HEK293T (cell line): ENCODE measurements around the gene ANKRD11.

Source experiments
- CTCF ChIA-PET: fragments of 350-600 bp; formaldehyde crosslinking; extraction: SDS; loops from one replicate; lab custom pipeline; 2021; ENCODE audit warnings: antibody characterized with exemption, inconsistent platforms; lab: Yijun Ruan, JAX
- POLR2A ChIA-PET: fragments of 350-600 bp; formaldehyde crosslinking; extraction: SDS; loops from one replicate; lab custom pipeline; 2020; ENCODE audit warnings: antibody characterized with exemption, inconsistent platforms; lab: Yijun Ruan, JAX
- DNase-seq: peaks from one replicate; pipeline ENCODE4 v3.0.0; 2012; ENCODE audit warnings: mixed read lengths; ENCODE audit errors: extremely low spot score
- ARNT ChIP-seq: fragments of 450-650 bp; IDR thresholded peaks from 2 replicates; pipeline ENCODE4 v1.6.1; 2017; ENCODE audit warnings: mild to moderate bottlenecking
- BHLHE40 ChIP-seq: fragments of 450-650 bp; IDR thresholded peaks from 2 replicates; pipeline ENCODE4 v1.6.1; 2016; ENCODE audit warnings: mild to moderate bottlenecking, moderate library complexity, borderline replicate concordance
- CTBP1 ChIP-seq: fragments of 450-650 bp; IDR thresholded peaks from 2 replicates; pipeline ENCODE4 v1.6.1; 2016; ENCODE audit warnings: borderline replicate concordance
- ELF4 ChIP-seq: fragments of 450-650 bp; IDR thresholded peaks from 2 replicates; pipeline ENCODE4 v1.6.1; 2017; ENCODE audit warnings: antibody characterized with exemption
- FOXA1 ChIP-seq: fragments of 450-650 bp; IDR thresholded peaks from 2 replicates; pipeline ENCODE4 v1.6.1; 2016; ENCODE audit warnings: mild to moderate bottlenecking
- FOXK2 ChIP-seq: fragments of 450-650 bp; IDR thresholded peaks from 2 replicates; pipeline ENCODE4 v1.6.1; 2016; ENCODE audit warnings: mild to moderate bottlenecking
- FOXM1 ChIP-seq: fragments of 450-650 bp; IDR thresholded peaks from 2 replicates; pipeline ENCODE4 v1.6.1; 2017; ENCODE audit warnings: mild to moderate bottlenecking, borderline replicate concordance
- HDGF ChIP-seq: fragments of 450-650 bp; IDR thresholded peaks from 2 replicates; pipeline ENCODE4 v1.6.1; 2017; ENCODE audit warnings: antibody characterized with exemption, borderline replicate concordance
- L3MBTL2 ChIP-seq: fragments of 450-650 bp; conservative IDR thresholded peaks from 2 replicates; pipeline ENCODE4 v1.6.1; 2016; ENCODE audit warnings: mild to moderate bottlenecking
- LEF1 ChIP-seq: fragments of 450-650 bp; IDR thresholded peaks from 2 replicates; pipeline ENCODE4 v1.6.1; 2017; ENCODE audit warnings: mild to moderate bottlenecking, borderline replicate concordance
- NFRKB ChIP-seq: fragments of 450-650 bp; IDR thresholded peaks from 2 replicates; pipeline ENCODE4 v1.6.1; 2016; ENCODE audit warnings: mild to moderate bottlenecking, moderate library complexity
- SP1 ChIP-seq: fragments of 450-650 bp; IDR thresholded peaks from 2 replicates; pipeline ENCODE4 v1.6.1; 2017
- SUZ12 ChIP-seq: fragments of 450-650 bp; IDR thresholded peaks from 2 replicates; pipeline ENCODE4 v1.6.1; 2016; ENCODE audit warnings: mild to moderate bottlenecking
- TARDBP ChIP-seq: fragments of 450-650 bp; IDR thresholded peaks from 2 replicates; pipeline ENCODE4 v1.6.1; 2016
- ZNF384 ChIP-seq: fragments of 450-650 bp; IDR thresholded peaks from 2 replicates; pipeline ENCODE4 v1.6.1; 2016
- TF ChIP-seq, protein P1 (sequence below): fragments of 450-650 bp; IDR thresholded peaks from 2 replicates; pipeline ENCODE4 v1.6.1; 2016

The ANKRD11 gene

GRCh38 chr16:89534252-89534756 lies 43.9 kb upstream of the ANKRD11 start:
- no peak for DNase-seq
- POLR2A ChIA-PET, result no interaction called here
- TF ChIP-seq ZNF384, result no peak
- TF ChIP-seq NFRKB, result no peak
- no peak for TF ChIP-seq FOXK2
- TF ChIP-seq SUZ12, result no peak
- no peak for TF ChIP-seq BHLHE40
- TF ChIP-seq HDGF, result no peak
- TF ChIP-seq FOXA1, result no peak
- no peak for TF ChIP-seq ARNT
- no peak for TF ChIP-seq TARDBP
- TF ChIP-seq SP1, result no peak
- TF ChIP-seq LEF1, result no peak
- TF ChIP-seq L3MBTL2, result no peak
- TF ChIP-seq CTBP1, result no peak
- no peak for TF ChIP-seq FOXM1
- TF ChIP-seq, protein P1, sequence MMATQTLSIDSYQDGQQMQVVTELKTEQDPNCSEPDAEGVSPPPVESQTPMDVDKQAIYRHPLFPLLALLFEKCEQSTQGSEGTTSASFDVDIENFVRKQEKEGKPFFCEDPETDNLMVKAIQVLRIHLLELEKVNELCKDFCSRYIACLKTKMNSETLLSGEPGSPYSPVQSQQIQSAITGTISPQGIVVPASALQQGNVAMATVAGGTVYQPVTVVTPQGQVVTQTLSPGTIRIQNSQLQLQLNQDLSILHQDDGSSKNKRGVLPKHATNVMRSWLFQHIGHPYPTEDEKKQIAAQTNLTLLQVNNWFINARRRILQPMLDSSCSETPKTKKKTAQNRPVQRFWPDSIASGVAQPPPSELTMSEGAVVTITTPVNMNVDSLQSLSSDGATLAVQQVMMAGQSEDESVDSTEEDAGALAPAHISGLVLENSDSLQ, result no peak
- no peak for TF ChIP-seq ELF4
- CTCF ChIA-PET, result no interaction called here

DNA sequence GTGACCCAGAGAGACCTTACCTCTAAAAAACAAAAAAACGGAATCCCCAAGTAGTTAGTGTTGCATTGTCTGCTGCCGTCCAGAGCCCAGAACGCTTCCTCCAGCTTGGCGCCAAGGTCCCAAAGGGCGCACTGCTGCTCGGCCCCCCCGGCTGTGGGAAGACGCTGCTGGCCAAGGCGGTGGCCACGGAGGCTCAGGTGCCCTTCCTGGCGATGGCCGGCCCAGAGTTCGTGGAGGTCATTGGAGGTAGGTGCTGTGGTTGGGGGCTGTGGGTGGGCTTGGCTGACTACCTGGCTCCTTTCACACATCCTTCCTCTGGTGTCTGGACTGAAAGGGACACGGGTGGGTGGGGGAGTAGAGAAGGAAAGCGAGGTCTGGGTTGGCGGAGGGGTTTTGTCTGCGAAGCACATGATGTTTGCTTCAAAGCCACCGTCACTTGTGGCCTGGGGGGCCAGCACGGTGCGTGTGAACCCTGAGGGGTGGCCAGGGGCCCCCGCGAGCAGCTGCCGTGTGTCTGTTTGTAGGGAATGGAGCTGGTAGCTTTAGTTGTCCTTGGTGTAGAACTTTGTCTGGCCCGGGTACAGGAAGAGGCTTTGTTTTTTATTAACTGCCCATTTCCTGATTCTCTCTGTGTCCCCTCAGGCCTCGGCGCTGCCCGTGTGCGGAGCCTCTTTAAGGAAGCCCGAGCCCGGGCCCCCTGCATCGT lies 41.6 kb upstream of the ANKRD11 start:
- ChIA-PET CTCF (no interaction called here), POLR2A (no interaction called here)
- TF ChIP-seq CTBP1, result no peak
- no peak for TF ChIP-seq BHLHE40
- TF ChIP-seq ZNF384, result no peak
- no peak for TF ChIP-seq ARNT
- no peak for TF ChIP-seq FOXA1
- no peak for TF ChIP-seq SP1
- TF ChIP-seq NFRKB, result no peak
- no peak for TF ChIP-seq HDGF
- no peak for TF ChIP-seq SUZ12
- TF ChIP-seq FOXK2, result no peak
- no peak for TF ChIP-seq LEF1
- DNase-seq, result no peak

- TF ChIP-seq ELF4, result no peak
- no peak for TF ChIP-seq FOXM1
- TF ChIP-seq SUZ12, result no peak
- TF ChIP-seq, protein P1, result no peak
- TF ChIP-seq LEF1, result no peak
- TF ChIP-seq NFRKB, result no peak
- no peak for TF ChIP-seq CTBP1
- no peak for TF ChIP-seq HDGF
- TF ChIP-seq FOXA1, result no peak
- no peak for TF ChIP-seq BHLHE40
- no peak for TF ChIP-seq FOXK2
- TF ChIP-seq ARNT, result no peak
- ChIA-PET POLR2A (no interaction called here), CTCF (no interaction called here)
- no peak for DNase-seq
Observed at GRCh38 chr16:89530401-89531381, 40.3 kb upstream of the ANKRD11 start.

- CTCF ChIA-PET, result no interaction called here
- POLR2A ChIA-PET, result interaction anchor here (1.0 kb wide), 1 partner anchor 194 kb away, joined by 3 read pairs; no protein-coding TSS in a partner anchor
- TF ChIP-seq ZNF384 (no peak), ELF4 (no peak), LEF1 (no peak), L3MBTL2 (no peak), HDGF (no peak)
- DNase-seq, result no peak
Observed at GRCh38 chr16:89529097-89529496, 38.7 kb upstream of the ANKRD11 start.

- POLR2A ChIA-PET, result interaction anchor here (0.6 kb wide), 1 partner anchor 59 kb away, joined by 3 read pairs; no protein-coding TSS in a partner anchor
- no peak for DNase-seq
- TF ChIP-seq L3MBTL2 (no peak), SP1 (no peak), FOXM1 (no peak), CTBP1 (no peak), TARDBP (no peak), LEF1 (no peak), FOXK2 (no peak), ZNF384 (no peak), ARNT (no peak), BHLHE40 (no peak), SUZ12 (no peak), HDGF (no peak), NFRKB (no peak), ELF4 (no peak), FOXA1 (no peak)
- TF ChIP-seq, protein P1, result no peak
- CTCF ChIA-PET, result no interaction called here
Observed at GRCh38 chr16:89525146-89525913, 35.0 kb upstream of the ANKRD11 start.
